ENCODE results near the gene GOLGA2.

DNA sequence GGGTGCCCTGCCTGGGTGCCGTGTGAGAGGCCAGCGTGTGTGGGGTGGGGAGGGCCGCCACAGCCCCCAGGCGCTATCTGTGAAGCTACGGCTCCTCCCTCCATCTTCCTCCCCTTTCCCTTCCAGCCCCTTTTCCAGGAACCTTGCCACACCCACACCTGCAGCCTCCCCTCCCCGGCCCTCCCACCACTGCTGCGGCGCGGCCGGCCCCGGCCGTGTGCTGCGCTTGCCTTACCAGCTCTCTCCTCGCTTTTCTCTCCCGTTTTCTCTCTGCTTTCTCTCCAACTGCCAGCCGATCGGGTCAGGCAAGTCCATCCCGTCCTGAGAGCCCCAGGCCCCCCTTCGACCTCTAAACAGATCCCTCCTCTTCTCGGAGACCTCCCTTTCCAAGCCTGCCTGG, 21.4 kb downstream of the GOLGA2 start:
- TF ChIP-seq, protein P1, sequence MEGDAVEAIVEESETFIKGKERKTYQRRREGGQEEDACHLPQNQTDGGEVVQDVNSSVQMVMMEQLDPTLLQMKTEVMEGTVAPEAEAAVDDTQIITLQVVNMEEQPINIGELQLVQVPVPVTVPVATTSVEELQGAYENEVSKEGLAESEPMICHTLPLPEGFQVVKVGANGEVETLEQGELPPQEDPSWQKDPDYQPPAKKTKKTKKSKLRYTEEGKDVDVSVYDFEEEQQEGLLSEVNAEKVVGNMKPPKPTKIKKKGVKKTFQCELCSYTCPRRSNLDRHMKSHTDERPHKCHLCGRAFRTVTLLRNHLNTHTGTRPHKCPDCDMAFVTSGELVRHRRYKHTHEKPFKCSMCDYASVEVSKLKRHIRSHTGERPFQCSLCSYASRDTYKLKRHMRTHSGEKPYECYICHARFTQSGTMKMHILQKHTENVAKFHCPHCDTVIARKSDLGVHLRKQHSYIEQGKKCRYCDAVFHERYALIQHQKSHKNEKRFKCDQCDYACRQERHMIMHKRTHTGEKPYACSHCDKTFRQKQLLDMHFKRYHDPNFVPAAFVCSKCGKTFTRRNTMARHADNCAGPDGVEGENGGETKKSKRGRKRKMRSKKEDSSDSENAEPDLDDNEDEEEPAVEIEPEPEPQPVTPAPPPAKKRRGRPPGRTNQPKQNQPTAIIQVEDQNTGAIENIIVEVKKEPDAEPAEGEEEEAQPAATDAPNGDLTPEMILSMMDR (conservative IDR thresholded peaks at IDR 0.05; ENCODE audit: low read depth, low read length) = no peak
- TF ChIP-seq EZH2 (IDR thresholded peaks at IDR 0.05; ENCODE audit: borderline replicate concordance, low read depth, low read length, poor library complexity, severe bottlenecking) = no peak

All from A673 (cell line).